RKO (cell line): ENCODE results near the gene SH2B3.

Source experiments
- DNase-seq: peaks from one replicate; pipeline ENCODE4 v3.0.0-alpha.2; 2016; ENCODE audit warnings: low spot score

The SH2B3 gene

GRCh38 chr12:111428081-111428727 is 22.5 kb downstream of the SH2B3 start:
- no peak for DNase-seq

- no peak for DNase-seq
Observed at GRCh38 chr12:111428728-111429175, 23.0 kb downstream of the SH2B3 start.

- DNase-seq = no peak
Observed at GRCh38 chr12:111429828-111430432, 24.2 kb downstream of the SH2B3 start.

- DNase-seq = no peak
Observed at GRCh38 chr12:111430433-111431353, 25.0 kb downstream of the SH2B3 start.

- no peak for DNase-seq
Observed at GRCh38 chr12:111431772-111432171, 26.0 kb downstream of the SH2B3 start.

- no peak for DNase-seq
Observed at GRCh38 chr12:111434049-111434448, 28.3 kb downstream of the SH2B3 start.

GRCh38 chr12:111434680-111435338 is 29.1 kb downstream of the SH2B3 start:
- DNase-seq = no peak

GRCh38 chr12:111435661-111436201 is 30.0 kb downstream of the SH2B3 start:
- DNase-seq = no peak

GRCh38 chr12:111436266-111436665 is 30.5 kb downstream of the SH2B3 start:
- no peak for DNase-seq

GRCh38 chr12:111436811-111437210 is 31.1 kb downstream of the SH2B3 start:
- DNase-seq = no peak

GRCh38 chr12:111437816-111438454 is 32.2 kb downstream of the SH2B3 start:
- peak; percentile 77 for DNase-seq

- no peak for DNase-seq
Observed at GRCh38 chr12:111438481-111438880, 32.8 kb downstream of the SH2B3 start.

- DNase-seq = no peak
Observed at GRCh38 chr12:111439657-111440151, 34.0 kb downstream of the SH2B3 start.

- no peak for DNase-seq
Observed at GRCh38 chr12:111440152-111440551, 34.4 kb downstream of the SH2B3 start.

- no peak for DNase-seq
Observed at GRCh38 chr12:111440631-111441030, 34.9 kb downstream of the SH2B3 start.

GRCh38 chr12:111441107-111441928 is 35.6 kb downstream of the SH2B3 start:
- no peak for DNase-seq

GRCh38 chr12:111442301-111443045 is 36.8 kb downstream of the SH2B3 start:
- no peak for DNase-seq

- no peak for DNase-seq
Observed at GRCh38 chr12:111443086-111443485, 37.4 kb downstream of the SH2B3 start.

- peak; percentile 88 for DNase-seq
Observed at GRCh38 chr12:111443586-111443985, 37.9 kb downstream of the SH2B3 start.
